ENCODE results near the gene HLA-DQB1.

- TF ChIP-seq POLR2A (IDR thresholded peaks at IDR 0.05) = no peak
- TF ChIP-seq, protein P1, sequence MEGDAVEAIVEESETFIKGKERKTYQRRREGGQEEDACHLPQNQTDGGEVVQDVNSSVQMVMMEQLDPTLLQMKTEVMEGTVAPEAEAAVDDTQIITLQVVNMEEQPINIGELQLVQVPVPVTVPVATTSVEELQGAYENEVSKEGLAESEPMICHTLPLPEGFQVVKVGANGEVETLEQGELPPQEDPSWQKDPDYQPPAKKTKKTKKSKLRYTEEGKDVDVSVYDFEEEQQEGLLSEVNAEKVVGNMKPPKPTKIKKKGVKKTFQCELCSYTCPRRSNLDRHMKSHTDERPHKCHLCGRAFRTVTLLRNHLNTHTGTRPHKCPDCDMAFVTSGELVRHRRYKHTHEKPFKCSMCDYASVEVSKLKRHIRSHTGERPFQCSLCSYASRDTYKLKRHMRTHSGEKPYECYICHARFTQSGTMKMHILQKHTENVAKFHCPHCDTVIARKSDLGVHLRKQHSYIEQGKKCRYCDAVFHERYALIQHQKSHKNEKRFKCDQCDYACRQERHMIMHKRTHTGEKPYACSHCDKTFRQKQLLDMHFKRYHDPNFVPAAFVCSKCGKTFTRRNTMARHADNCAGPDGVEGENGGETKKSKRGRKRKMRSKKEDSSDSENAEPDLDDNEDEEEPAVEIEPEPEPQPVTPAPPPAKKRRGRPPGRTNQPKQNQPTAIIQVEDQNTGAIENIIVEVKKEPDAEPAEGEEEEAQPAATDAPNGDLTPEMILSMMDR (IDR thresholded peaks at IDR 0.05) = no peak
Observed at GRCh38 chr6:32659856-32660595, 6.4 kb downstream of the HLA-DQB1 start.

All from right lobe of liver (tissue), 4 donors.